T-helper 22 cell (primary cell): ENCODE data around the gene CD6.

Experiments used
- DNase-seq: peaks from one replicate; pipeline ENCODE4 v3.0.0-alpha.2; 2020; ENCODE audit warnings: low read depth

CD6 gene

DNA sequence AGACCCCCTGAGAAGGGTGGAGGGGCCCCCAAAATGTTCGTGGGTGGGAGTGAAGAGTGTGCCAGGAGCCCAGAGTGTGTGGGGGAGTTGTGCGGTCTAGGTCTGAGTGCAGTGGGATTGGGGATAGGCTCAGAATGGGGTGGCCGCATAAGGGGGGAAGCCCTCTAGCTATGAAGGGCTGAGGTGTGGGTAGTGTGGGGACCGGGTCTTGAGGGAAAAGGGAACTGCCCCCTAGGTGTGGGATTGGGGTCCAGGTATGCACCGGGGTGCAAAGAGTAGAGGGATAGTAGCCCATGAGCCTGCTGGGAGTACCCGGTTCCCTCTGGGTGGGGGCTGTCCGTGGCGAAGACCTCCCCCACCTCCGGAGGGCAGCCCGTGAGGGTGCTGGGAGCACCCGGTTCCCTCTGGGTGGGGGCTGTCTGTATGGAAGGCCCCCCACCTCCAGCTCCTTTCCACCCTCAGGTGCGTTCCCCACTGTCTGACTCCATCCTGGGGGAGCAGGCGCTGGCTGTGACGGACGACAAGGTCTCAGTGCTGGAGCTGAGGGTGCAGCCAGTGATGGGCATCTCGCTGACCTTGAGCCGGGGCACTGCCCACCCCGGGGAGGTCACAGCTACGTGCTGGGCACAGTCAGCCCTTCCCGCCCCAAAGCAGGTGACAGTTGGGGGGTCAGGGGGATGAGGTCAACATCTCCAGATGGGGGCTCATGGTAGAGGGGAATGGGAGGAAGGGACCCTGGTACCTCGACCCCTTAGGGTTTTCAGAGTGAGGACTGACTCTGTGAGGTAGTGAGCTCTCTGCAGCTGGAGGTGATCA is 36.5 kb upstream of the CD6 start:
- DNase-seq: no peak

DNA sequence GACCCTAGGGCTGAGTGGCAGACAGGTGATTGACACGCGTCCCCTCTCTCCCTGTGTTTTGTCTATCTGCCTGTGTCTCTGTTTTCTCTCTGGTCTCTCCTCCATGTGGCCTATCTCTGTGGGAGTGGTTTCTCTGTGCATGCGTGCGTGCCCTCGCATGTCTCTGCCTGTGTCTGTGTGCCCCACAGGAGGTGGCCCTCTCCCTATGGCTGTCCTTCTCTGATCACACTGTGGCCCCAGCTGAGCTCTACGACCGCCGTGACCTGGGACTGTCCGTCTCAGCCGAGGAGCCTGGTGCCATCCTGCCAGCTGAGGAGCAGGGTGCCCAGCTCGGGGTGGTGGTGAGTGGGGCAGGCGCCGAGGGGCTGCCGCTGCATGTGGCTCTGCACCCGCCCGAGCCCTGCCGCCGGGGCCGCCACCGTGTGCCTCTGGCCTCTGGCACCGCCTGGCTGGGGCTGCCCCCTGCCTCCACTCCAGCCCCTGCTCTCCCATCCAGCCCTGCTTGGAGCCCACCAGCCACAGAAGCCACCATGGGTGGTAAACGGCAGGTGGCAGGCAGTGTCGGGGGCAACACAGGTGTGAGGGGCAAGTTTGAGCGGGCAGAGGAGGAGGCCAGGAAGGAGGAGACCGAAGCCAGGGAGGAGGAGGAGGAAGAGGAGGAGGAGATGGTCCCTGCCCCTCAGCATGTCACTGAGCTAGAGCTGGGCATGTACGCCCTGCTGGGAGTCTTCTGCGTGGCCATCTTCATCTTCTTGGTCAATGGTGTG is 35.6 kb upstream of the CD6 start:
- DNase-seq: no peak

DNA sequence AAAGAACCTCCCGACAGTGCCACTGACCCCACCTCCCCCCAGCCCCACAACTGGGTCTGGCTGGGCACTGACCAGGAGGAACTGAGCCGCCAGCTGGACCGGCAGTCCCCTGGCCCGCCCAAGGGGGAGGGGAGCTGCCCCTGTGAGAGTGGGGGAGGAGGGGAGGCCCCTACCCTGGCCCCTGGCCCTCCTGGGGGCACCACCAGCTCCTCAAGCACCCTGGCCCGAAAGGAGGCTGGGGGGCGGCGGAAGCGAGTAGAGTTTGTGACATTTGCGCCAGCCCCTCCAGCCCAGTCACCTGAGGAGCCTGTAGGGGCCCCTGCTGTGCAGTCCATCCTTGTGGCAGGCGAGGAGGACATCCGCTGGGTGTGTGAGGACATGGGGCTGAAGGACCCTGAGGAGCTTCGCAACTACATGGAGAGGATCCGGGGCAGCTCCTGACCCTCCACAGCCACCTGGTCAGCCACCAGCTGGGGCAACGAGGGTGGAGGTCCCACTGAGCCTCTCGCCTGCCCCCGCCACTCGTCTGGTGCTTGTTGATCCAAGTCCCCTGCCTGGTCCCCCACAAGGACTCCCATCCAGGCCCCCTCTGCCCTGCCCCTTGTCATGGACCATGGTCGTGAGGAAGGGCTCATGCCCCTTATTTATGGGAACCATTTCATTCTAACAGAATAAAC is 34.9 kb upstream of the CD6 start:
- no peak for DNase-seq

DNA sequence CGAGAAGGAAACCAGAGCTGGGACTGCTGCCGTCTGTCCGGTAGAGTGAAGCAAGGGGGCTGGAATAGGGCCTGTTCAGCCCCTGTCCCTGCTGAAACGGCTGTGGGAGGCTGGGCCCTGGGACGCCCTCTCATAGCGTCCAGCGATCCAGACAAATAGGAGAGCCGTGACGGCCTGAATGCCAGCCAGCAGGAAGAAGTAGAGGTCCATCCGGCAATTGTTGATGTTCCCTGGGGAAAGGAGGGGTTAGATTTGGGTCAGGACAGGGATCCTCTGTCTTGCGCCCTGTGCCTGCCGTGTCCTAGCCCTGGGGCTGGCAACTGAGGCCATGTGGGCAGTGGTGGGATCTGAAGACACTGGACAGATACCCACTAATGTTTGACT is 34.3 kb upstream of the CD6 start:
- no peak for DNase-seq

DNA sequence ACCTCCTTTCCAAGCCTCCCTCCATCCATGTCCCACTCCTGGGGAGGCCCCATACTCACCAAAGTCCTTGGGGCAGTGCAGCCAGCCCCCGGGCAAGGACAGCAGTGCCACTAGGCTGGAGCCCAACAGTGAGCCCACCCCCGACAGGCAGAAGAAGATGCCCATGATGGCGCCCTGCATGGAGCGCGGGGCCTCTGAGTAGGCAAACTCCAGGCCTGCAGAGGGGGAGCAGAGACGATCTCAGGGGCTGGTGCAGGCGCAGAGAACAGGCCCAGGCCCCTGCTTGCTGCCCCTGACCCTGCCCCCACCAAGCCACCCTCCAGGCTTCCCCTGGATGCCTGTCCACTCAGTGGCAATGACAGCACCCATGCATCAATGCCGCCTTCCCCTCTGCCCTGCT is 33.7 kb upstream of the CD6 start:
- DNase-seq: no peak

DNA sequence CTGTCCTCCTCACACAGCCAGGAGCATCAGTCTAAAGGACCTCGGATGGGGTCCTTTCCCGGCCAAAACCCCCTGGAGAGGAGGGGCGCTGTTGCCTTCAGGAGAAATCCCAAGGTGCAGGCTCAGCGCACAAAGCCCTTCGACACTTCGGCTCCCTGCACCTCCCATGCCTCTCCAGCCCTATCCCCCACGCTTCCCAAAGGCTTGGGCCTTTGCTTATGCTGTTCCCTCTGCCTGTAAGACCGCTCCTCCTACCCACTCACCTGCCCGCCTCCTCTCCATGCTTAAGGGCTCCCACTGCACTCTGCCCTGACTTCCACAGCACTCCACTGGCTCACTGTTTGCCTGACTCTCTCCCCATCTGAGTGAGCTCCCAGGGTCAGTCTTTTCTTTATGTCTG is 33.0 kb upstream of the CD6 start:
- DNase-seq: no peak

DNA sequence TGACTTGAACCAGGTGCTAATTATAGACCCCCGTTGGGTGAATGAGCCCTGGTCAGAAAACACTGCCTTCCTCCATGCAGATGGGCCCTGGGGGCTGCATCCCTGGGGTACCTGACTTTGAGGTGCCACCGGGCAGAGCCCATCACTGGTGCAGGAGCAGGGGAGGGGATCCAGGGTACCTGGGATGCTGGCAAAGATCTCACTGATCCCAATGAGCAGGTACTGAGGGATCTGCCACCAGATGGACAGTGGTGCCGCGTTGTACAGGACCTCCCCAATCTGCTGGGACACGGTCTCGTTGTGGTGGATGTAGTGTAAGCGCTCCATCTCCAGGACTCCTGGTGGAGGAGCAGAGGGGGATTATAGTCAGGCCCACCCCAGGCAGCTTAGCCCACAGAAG is 32.2 kb upstream of the CD6 start:
- DNase-seq: no peak

DNA sequence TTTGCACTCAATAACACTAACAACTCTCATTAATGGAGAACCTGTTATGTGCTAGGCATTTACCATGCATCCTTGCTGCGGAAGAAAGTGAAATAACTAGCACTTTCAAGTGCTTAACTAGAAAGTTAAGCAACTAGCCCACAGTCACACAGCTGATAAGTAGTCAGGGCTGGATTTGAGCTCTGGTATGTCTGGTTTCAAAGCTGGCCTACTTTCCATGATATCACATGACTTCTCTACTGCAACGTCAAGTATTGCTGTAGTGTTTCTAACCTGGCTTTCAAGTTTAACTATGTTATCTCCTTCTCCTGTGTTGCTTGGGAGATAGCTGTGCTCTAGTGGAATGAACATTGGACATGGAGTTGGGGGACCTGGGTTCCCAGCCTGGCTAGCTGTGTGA is 31.6 kb upstream of the CD6 start:
- DNase-seq: no peak

DNA sequence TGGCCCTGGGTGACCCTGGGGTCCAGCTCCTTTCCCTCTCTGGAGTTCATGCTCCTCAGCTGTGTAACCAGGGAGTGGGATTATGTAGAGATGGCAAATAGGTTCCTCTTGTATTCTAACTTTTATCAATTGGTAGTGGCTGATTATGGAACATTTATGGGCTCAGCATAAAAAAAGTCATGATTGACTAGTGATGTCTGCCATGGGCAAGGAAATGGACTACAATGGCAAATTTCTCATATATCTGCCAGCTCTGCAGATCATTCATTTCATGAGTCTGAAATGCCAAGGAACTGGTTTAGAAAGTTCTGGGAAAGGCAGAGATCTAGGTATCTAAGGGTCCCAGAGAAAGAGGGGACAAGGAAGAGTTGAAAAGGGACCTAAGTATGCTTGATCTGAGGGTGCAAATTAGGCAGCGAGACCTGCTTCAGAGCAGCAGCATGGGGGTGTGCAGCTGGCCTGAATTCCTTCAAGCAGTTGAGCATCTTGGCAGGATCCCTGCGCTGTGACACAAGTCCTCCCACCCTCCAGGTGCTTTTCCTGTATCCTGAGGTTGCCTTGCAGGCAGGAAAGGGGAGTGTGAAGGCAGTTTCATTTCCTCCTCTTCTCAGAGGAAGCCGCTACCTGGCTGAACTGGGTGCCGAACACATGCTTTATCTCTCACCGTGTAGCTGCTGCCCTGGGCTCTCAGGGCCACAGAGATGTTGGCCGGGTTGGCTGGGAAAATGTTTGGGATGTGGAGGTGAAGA is 29.9 kb upstream of the CD6 start:
- DNase-seq: no peak

DNA sequence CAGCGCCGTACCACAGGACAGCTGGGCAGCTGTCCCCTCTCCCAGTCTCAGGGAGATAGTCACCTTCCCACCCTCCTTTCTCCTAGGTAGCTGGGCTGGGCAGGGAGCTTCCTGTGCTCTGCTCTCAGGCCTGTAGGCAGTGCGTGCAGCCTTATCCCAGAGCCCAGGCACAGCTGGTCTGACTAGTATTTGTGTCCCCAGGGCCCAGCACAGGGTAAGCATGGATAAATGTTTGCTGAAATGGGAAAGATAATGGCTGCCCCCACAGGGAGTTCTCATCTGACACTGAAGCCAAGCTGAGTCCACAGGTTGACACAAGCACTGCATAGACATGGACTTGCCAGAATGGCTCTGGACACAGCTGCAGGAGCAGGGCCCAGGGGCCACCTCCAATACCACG is 29.3 kb upstream of the CD6 start:
- no peak for DNase-seq

DNA sequence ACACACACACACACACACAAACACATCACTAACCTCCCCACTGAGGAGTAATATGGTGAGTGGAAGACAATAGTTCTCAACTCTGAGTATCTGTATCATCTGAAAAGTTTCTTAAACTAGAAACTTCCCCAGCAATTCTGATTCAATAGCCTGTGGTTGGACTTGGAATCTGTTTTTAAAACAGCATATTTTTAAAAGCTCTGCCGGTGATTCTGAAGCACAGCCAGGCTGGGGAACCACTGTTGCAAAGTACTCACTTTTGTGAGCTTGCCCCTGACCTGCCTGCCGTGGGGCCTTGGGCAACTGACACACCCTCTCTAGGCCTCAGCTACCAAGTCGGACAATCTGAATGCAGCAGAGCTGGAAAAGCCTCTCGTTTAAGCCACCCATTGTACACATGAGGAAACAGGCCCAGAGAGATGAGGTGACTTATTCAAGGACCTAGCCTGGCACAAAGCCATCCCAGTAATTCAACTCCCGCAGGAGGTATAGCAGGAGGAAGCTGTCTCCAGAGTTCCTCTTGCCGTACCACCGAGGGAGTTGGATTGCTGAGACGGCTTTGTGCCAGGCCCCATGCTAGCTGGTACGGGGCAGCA is 28.4 kb upstream of the CD6 start:
- DNase-seq: no peak

DNA sequence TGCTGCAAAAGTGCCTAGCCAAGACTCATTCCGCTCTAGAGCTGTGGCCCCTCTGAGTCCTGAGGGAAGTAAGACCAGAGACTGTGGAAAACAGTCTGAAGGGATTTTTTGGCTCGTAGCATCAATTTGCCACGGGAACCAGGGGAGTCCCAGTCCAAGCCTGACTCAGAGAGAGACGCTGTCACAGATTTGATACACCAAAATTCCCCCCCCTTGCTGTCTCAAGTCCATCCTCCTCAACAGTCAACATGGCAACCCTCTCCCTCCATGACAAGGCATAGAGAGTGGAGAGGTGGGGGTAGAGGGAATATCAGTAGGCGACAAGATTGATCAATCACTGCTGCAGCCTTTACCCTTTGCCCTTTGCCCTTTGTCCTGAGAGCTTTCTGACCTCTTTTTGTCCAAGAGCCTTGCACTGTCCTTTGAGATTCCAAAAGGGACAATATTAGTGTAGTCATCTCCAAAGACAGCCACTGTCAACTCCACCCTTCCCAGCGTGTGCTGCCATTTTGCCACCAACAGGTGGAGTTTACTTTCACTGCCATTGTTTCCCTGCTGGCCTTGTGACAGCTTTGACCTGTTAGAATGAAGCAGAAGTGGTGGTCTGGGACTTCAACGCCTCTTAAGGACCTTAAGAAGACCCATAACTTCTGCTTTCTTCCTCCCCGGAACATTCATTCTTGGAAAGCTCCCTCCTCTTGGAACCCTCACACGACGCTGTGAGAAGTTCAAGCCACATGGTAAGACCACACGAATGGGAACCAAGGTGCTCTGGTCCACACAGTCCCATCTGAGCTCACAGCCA is 26.8 kb upstream of the CD6 start:
- DNase-seq: no peak

DNA sequence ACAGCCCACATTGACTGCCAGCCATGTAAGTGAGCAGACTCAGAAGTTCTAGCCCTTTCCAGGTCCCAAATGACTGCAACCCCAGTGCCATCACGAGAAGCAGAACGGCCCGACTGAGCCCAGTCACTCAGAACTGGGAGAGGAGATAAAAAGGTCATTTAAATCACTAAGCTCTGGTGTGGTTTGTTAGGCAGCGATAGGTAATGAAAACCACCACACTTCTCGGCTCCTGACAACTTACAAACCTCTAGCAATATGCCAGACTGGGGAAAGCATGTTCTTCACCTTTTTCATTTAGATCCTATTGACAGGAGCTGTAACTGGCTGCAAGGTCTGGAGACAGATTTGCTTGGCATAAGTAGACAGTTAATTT is 26.2 kb upstream of the CD6 start:
- no peak for DNase-seq

DNA sequence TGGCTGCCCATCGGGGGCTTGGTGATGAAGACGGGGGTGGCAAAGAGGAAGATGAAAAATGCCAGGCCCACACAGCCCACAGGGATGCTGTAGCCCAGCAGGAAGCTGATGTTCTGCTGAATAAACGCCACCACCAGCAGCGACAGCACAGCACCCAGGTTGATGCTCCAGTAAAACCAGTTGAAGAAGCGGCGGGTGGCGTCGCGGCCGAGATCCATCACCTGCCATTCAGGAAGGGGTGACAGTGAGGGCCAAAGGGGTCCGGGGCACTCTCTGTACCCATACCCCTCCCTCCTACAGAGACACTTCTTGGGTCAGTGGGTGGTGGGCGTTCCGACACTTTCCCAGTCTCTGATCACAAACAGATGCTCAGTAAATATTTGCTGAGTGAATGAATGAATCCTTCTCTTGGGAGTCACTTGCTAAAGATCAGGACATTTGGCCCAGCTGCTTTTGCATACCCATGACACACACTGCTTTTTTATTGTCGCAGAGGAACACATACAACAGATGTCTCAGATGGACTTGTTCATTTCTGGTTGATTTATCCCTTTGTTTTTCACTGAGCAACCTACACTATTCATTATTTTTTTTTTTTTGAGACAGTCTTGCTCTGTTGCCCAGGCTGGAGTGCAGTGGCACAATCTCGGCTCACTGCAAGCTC is 24.7 kb upstream of the CD6 start:
- DNase-seq: no peak

DNA sequence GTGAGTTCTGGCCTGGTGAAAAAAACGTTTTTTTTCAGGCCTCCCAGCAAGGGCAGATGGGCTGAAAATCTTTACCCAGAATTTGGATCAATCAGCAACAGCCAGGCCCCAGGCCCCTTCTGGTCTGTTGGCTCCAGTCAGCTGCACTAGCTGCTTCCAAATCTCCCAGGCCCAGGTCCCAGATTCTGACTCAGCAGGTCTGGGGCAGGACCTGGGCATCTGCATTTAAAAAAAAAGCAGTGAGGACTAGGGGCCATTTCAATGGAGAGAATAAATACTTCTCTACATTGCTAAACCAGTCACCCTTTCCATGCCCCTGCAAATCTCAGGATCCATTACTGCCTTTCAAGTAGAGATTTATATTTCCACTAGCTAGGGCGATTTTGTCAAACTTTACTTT is 23.8 kb upstream of the CD6 start:
- no peak for DNase-seq

DNA sequence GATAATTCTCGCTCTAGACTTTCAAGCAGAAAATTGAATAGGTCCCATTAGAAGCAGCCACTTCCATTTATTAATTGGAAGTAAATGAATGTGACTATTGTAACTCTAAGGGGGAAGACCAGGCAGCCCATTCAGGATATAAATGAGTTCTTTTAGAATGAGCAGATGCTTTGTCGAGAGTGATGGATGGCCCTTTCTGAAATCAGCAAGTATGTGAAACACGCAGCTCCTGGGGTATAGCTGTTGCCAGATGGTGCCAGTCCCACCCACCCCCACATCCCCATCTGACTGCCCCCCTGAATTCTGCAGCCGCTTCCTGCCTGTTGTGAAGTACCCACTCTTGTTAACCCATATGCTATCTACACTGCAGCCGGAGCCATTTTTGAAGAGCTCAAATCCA is 23.2 kb upstream of the CD6 start:
- DNase-seq: no peak

DNA sequence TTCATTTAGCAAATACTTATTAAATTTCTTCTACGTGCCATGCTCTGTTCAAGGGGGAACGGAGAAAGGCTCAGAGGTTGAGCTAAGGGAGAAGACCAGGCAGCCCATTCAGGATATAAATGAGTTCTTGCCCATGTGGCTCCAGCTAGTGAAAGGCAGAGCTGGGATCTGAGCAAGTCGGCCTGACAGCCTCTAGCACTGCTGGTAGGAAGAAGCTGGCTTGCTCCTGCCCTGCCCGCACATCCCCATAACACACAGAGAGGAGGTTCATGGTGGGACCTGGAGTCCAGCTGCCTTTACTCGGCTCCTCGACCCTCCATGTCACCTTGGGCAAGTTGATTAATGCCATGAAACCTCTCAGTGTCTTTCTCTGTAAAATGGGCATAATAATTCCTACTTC is 21.5 kb upstream of the CD6 start:
- DNase-seq: no peak

DNA sequence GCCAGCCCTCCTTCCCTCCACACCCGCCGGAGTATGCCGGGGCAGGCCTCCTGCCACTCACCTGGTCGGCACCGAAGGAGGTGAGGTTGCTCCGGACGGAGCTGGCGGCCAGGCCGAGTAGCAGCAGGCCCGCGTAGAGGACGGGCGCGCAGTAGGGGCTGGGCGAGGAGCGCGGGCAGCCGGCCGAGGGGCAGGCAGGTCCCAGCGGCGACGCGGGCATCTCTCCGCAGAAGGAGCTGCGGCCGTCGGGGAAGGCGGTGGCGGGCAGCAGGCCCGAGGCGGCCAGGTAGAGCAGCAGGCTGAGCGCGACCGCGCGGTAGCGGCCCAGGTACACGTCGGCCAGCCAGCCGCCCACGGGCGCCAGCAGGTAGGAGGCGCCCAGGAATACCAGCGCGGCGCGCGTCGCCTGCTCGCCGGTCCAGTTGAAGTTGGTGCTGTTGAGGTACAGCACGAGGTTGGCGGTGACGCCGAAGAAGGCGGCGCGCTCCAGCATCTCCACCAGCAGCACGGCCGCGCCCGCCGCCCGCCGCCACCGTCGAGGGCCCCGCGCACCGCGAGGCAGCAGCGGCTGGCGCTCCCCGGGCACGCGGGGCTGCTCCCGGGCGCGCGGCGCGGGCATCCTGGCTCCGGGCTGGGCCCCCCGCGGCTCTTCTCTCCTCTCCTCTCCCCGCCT is 20.4 kb upstream of the CD6 start:
- DNase-seq: no peak

DNA sequence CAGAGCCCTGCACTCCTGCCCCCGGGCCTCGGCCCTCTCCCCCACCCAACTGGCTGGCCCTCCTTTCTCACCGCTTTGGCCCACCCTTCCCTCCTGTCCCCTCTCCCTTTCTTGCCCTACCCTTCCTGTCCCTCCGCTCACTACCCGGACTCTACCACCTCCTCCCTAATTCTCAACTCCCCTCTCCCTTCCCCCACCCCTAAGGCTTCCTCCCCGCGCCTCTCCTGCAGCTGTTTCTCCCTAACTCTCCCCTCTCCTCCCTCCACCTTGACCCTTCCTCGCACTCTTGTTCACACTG is 19.9 kb upstream of the CD6 start:
- no peak for DNase-seq
